ENCODE results near the gene ENO4. TPM values are rescaled to one million over a fixed set of nuclear protein-coding genes. Genes with fewer than 3 reads are reported as not detected.

ENO4 gene
- total RNA-seq, 1 experiment from 2014 or later: 0.22 TPM

GRCh38 chr10:116848032-116848943 is 1.0 kb upstream of the ENO4 start:
- POLR2A ChIA-PET: interaction anchor here (1.0 to 1.4 kb wide), 2 partner anchors 9 to 159 kb away, joined by 3 read pairs; no protein-coding TSS in a partner anchor
- H3K9ac ChIP-seq (ENCODE audit: low read length): peak overlapping the region; percentile 93
- H3K9me2 ChIP-seq (ENCODE audit: insufficient read depth): no peaks in the 10 kb centered on the region
- H3K79me2 ChIP-seq (ENCODE audit: insufficient read depth, low read length): peaks cover 13% of the 10 kb centered on the region; the same call in 1 of the 2 replicates
- peaks cover 11 to 32% of the 10 kb centered on the region in 2 experiments for H3K4me1 ChIP-seq (ENCODE audit: control insufficient read depth in 1 of 2, insufficient read depth in 2 of 2, low read length in 2 of 2)
- no peak for DNase-seq (ENCODE audit: low read depth, low spot score)
- no peak for TF ChIP-seq SIN3A (IDR thresholded peaks at IDR 0.05; ENCODE audit: low read depth)
- TF ChIP-seq CTCF (IDR thresholded peaks at IDR 0.05 in 2 of 3, conservative IDR thresholded peaks at IDR 0.05 in 1 of 3; ENCODE audit: borderline replicate concordance in 1 of 3, insufficient read depth in 1 of 3, low read depth in 2 of 3, low read length in 2 of 3): no peak
- no peak for TF ChIP-seq JUND (IDR thresholded peaks at IDR 0.05)
- no peak for TF ChIP-seq SP1 (IDR thresholded peaks at IDR 0.05; ENCODE audit: low read depth)
- TF ChIP-seq POLR2AphosphoS5 (IDR thresholded peaks at IDR 0.05; ENCODE audit: low read depth, low read length): no peak
- TF ChIP-seq CBX3 (IDR thresholded peaks at IDR 0.05; ENCODE audit: low read depth): no peak
- TF ChIP-seq ZNF274 (IDR thresholded peaks at IDR 0.05; ENCODE audit: low read depth, low read length): no peak
- no peak for TF ChIP-seq EGR1 (IDR thresholded peaks at IDR 0.05; ENCODE audit: low read depth)
- no peak for TF ChIP-seq ZFX (IDR thresholded peaks at IDR 0.05)
- no peak for TF ChIP-seq CEBPB (IDR thresholded peaks at IDR 0.05; ENCODE audit: low read depth)
- TF ChIP-seq EZH2phosphoT487 (IDR thresholded peaks at IDR 0.05; ENCODE audit: borderline replicate concordance): no peak
- TF ChIP-seq RAD21 (IDR thresholded peaks at IDR 0.05; ENCODE audit: low read depth): no peak
- TF ChIP-seq YY1 (IDR thresholded peaks at IDR 0.05; ENCODE audit: extremely low read depth, insufficient replicate concordance, low read depth, low read length): no peak
- no peak for TF ChIP-seq TCF7L2 (IDR thresholded peaks at IDR 0.05; ENCODE audit: borderline replicate concordance, extremely low read depth, insufficient read depth, insufficient read length)
- no peak for TF ChIP-seq POLR2A (IDR thresholded peaks at IDR 0.05; ENCODE audit: borderline replicate concordance, extremely low read depth, insufficient read depth, insufficient read length)
- no peak for TF ChIP-seq ELF1 (IDR thresholded peaks at IDR 0.05; ENCODE audit: borderline replicate concordance, low read depth)
- no peak for TF ChIP-seq SRF (IDR thresholded peaks at IDR 0.05; ENCODE audit: low read depth)
- no peak for TF ChIP-seq ZBTB33 (IDR thresholded peaks at IDR 0.05; ENCODE audit: extremely low read depth, insufficient replicate concordance, low read length)
- H3K4me2 ChIP-seq (ENCODE audit: low read length): peak overlapping the region; percentile 87
- CTCF ChIA-PET: no interaction called here
- ATAC-seq: no peak
- BruUV-seq (replicated peaks): no TSS peak
- peak overlapping the region; percentile 59 for H3K27ac ChIP-seq (ENCODE audit: low read depth, low read length)
- intact Hi-C loops (cut with micrococcal nuclease): loop anchor here (2.0 kb wide), 1 partner anchor 227 kb away; no protein-coding TSS in a partner anchor
- H3K9me3 ChIP-seq (ENCODE audit: control insufficient read depth in 1 of 2, insufficient read depth in 1 of 2, low read depth in 1 of 2, low read length in 2 of 2): no peaks in the 10 kb centered on the region
- peak overlapping the region; percentile 84 to 88 for H3K4me3 ChIP-seq (replicated peaks in 1 of 2; ENCODE audit: low read depth in 1 of 2, low read length in 2 of 2)
- H3K27me3 ChIP-seq (ENCODE audit: insufficient read depth, low read length): no peaks in the 10 kb centered on the region
- RAD21 ChIA-PET (ENCODE audit: low non-redundant PET in 1 of 2, low total read pairs in 2 of 2, uncharacterized antibody in 2 of 2, unreplicated experiment in 2 of 2): interaction anchor here in 1 of 2 experiments (0.8 kb wide), 1 partner anchor 52 kb away, joined by 3 read pairs; no protein-coding TSS in a partner anchor
- peak overlapping the region; percentile 92 for H2AFZ ChIP-seq (ENCODE audit: low read depth, low read length, poor library complexity, severe bottlenecking)
- H4K20me1 ChIP-seq (ENCODE audit: insufficient read depth): no peaks in the 10 kb centered on the region
- no peaks in the 10 kb centered on the region for H3K36me3 ChIP-seq (ENCODE audit: control insufficient read depth in 1 of 2, insufficient read depth in 2 of 2, low read length in 2 of 2)

All from HCT116 (cell line).